Activated CD8-positive, alpha-beta T cell treated with anti-CD3 and anti-CD28 coated beads, Interleukin-2, amount 10 ng/mL, durations not matched to agents 7 days and 5 days (primary cell): ENCODE measurements around the gene LRBA. TPM values are rescaled to one million over a fixed set of nuclear protein-coding genes. Genes with fewer than 3 reads are reported as not detected.

Experiments used
- ATAC-seq: fragments of 150-1000 bp; cut with Tn5 transposase; one replicate; pipeline ENCODE4 v1.10.0; 2021; ENCODE audit warnings: moderate library complexity
- CTCF ChIA-PET: fragments of 350-600 bp; sonication (Branson Sonifier 250); formaldehyde crosslinking; loops from one replicate; lab custom pipeline; 2021; ENCODE audit warnings: antibody characterized with exemption; lab: Charles Lee
- POLR2A ChIA-PET: fragments of 350-600 bp; sonication (Branson Sonifier 250); formaldehyde crosslinking; loops from one replicate; lab custom pipeline; 2021; ENCODE audit warnings: antibody characterized with exemption; lab: Charles Lee
- DNase-seq: peaks from one replicate; pipeline ENCODE4 v3.0.0-alpha.2; 2020
- H3K27ac Mint-ChIP-seq: one replicate; pipeline ENCODE4 v1.8.0; 2021; ENCODE audit warnings: mild to moderate bottlenecking, mixed read lengths
- H3K27me3 Mint-ChIP-seq: one replicate; pipeline ENCODE4 v1.8.0; 2021; ENCODE audit warnings: low read depth, mixed read lengths
- H3K36me3 Mint-ChIP-seq: one replicate; pipeline ENCODE4 v1.8.0; 2021; ENCODE audit warnings: low read depth, mixed read lengths
- H3K4me1 Mint-ChIP-seq: one replicate; pipeline ENCODE4 v1.8.0; 2021; ENCODE audit warnings: low read depth, mixed read lengths
- H3K4me3 Mint-ChIP-seq: one replicate; pipeline ENCODE4 v1.8.0; 2021; ENCODE audit warnings: mild to moderate bottlenecking, mixed read lengths
- H3K9me3 Mint-ChIP-seq: one replicate; pipeline ENCODE4 v1.8.0; 2022; ENCODE audit warnings: mixed read lengths; ENCODE audit not compliant: insufficient read depth
- total RNA-seq, 2 experiments: library from RNA; stranded (reverse); gene quantifications; one replicate each; pipeline ENCODE4 v1.2.3, GENCODE V29; 2021

The LRBA gene
- total RNA-seq, 2 experiments from 2014 or later, result 43.3 to 44.5 TPM

- Mint-ChIP-seq H3K27ac (no peak overlapping the region), H3K4me1 (no peaks in the 10 kb centered on the region), H3K36me3 (peaks cover 14% of the 10 kb centered on the region), H3K27me3 (no peaks in the 10 kb centered on the region), H3K9me3 (no peaks in the 10 kb centered on the region), H3K4me3 (no peak overlapping the region)
- ChIA-PET POLR2A (interaction anchor here (0.7 kb wide), 1 partner anchor 21 kb away, joined by 3 read pairs; no protein-coding TSS in a partner anchor), CTCF (no interaction called here)
- DNase-seq, result no peak
- no peak for ATAC-seq
These were observed 746.6 kb downstream of the LRBA start for GRCh38 chr4:150268444-150268843.

- H3K9me3 Mint-ChIP-seq, result no peaks in the 10 kb centered on the region
- no peak for ATAC-seq
- H3K4me3 Mint-ChIP-seq, result no peak overlapping the region
- ChIA-PET POLR2A (no interaction called here), CTCF (no interaction called here)
- DNase-seq, result no peak
- no peak overlapping the region for H3K27ac Mint-ChIP-seq
- no peaks in the 10 kb centered on the region for H3K27me3 Mint-ChIP-seq
- H3K4me1 Mint-ChIP-seq, result no peaks in the 10 kb centered on the region
- H3K36me3 Mint-ChIP-seq, result peaks cover 7% of the 10 kb centered on the region
These were observed 749.3 kb downstream of the LRBA start for GRCh38 chr4:150265806-150266205.

- POLR2A ChIA-PET, result no interaction called here
- Mint-ChIP-seq H3K4me1 (no peaks in the 10 kb centered on the region), H3K27me3 (no peaks in the 10 kb centered on the region), H3K4me3 (no peak overlapping the region), H3K9me3 (no peaks in the 10 kb centered on the region), H3K27ac (no peak overlapping the region), H3K36me3 (peaks cover 7% of the 10 kb centered on the region)
- ATAC-seq (no peak), DNase-seq (no peak)
- CTCF ChIA-PET, result no interaction called here
These were observed 750.4 kb downstream of the LRBA start for GRCh38 chr4:150264595-150265161.

- Mint-ChIP-seq H3K27me3 (no peaks in the 10 kb centered on the region), H3K4me1 (no peaks in the 10 kb centered on the region), H3K9me3 (no peaks in the 10 kb centered on the region), H3K36me3 (no peaks in the 10 kb centered on the region), H3K27ac (no peak overlapping the region), H3K4me3 (no peak overlapping the region)
- no peak for DNase-seq
- no peak for ATAC-seq
- ChIA-PET CTCF (interaction anchor here (0.5 kb wide), 1 partner anchor 21 kb away, joined by 3 read pairs; no protein-coding TSS in a partner anchor), POLR2A (no interaction called here)
These were observed 752.5 kb downstream of the LRBA start for GRCh38 chr4:150262611-150263010.

GRCh38 chr4:150261571-150261970 lies 753.5 kb downstream of the LRBA start:
- no peak for ATAC-seq
- CTCF ChIA-PET, result interaction anchor here (0.8 kb wide), 1 partner anchor 18 kb away, joined by 3 read pairs; no protein-coding TSS in a partner anchor

GRCh38 chr4:150259861-150260567 lies 755.1 kb downstream of the LRBA start:
- ATAC-seq (no peak), DNase-seq (no peak)
- Mint-ChIP-seq H3K9me3 (no peaks in the 10 kb centered on the region), H3K4me3 (no peak overlapping the region), H3K4me1 (no peaks in the 10 kb centered on the region), H3K27me3 (no peaks in the 10 kb centered on the region), H3K27ac (no peak overlapping the region), H3K36me3 (no peaks in the 10 kb centered on the region)
- ChIA-PET POLR2A (no interaction called here), CTCF (no interaction called here)

More at GRCh38 chr4:150261571-150261970, 753.5 kb downstream of the LRBA start:
- Mint-ChIP-seq H3K9me3 (no peaks in the 10 kb centered on the region), H3K36me3 (no peaks in the 10 kb centered on the region), H3K27ac (no peak overlapping the region), H3K4me3 (no peak overlapping the region), H3K27me3 (no peaks in the 10 kb centered on the region), H3K4me1 (no peaks in the 10 kb centered on the region)
- POLR2A ChIA-PET, result no interaction called here
- DNase-seq, result no peak

- Mint-ChIP-seq H3K27ac (no peak overlapping the region), H3K4me1 (no peaks in the 10 kb centered on the region), H3K27me3 (no peaks in the 10 kb centered on the region), H3K36me3 (no peaks in the 10 kb centered on the region), H3K4me3 (no peak overlapping the region), H3K9me3 (no peaks in the 10 kb centered on the region)
- no peak for ATAC-seq
- DNase-seq, result no peak
- CTCF ChIA-PET, result no interaction called here
- POLR2A ChIA-PET, result no interaction called here
These were observed 756.5 kb downstream of the LRBA start for GRCh38 chr4:150258569-150258968.

- Mint-ChIP-seq H3K4me3 (no peak overlapping the region), H3K4me1 (no peaks in the 10 kb centered on the region), H3K9me3 (no peaks in the 10 kb centered on the region), H3K27me3 (no peaks in the 10 kb centered on the region), H3K36me3 (no peaks in the 10 kb centered on the region), H3K27ac (no peak overlapping the region)
- ATAC-seq (no peak), DNase-seq (no peak)
- ChIA-PET CTCF (interaction anchor here (0.6 to 1.0 kb wide), 2 partner anchors 14 to 228 kb away, joined by 3 read pairs; no protein-coding TSS in a partner anchor), POLR2A (no interaction called here)
These were observed 758.0 kb downstream of the LRBA start for GRCh38 chr4:150256841-150257730.

GRCh38 chr4:150256225-150256620 lies 758.9 kb downstream of the LRBA start:
- Mint-ChIP-seq H3K27me3 (no peaks in the 10 kb centered on the region), H3K4me1 (no peaks in the 10 kb centered on the region), H3K4me3 (no peak overlapping the region), H3K27ac (no peak overlapping the region), H3K36me3 (no peaks in the 10 kb centered on the region), H3K9me3 (no peaks in the 10 kb centered on the region)
- DNase-seq (no peak), ATAC-seq (no peak)
- ChIA-PET POLR2A (no interaction called here), CTCF (interaction anchor here (1.0 kb wide), 1 partner anchor 13 kb away, joined by 3 read pairs; no protein-coding TSS in a partner anchor)

- Mint-ChIP-seq H3K36me3 (no peaks in the 10 kb centered on the region), H3K4me3 (no peak overlapping the region), H3K9me3 (no peaks in the 10 kb centered on the region), H3K4me1 (no peaks in the 10 kb centered on the region), H3K27me3 (no peaks in the 10 kb centered on the region), H3K27ac (no peak overlapping the region)
- CTCF ChIA-PET, result no interaction called here
- ATAC-seq (no peak), DNase-seq (no peak)
- POLR2A ChIA-PET, result no interaction called here
These were observed 759.4 kb downstream of the LRBA start for GRCh38 chr4:150255610-150256224.

GRCh38 chr4:150253965-150254630 lies 761.0 kb downstream of the LRBA start:
- CTCF ChIA-PET, result interaction anchor here (1.1 kb wide), 1 partner anchor 11 kb away, joined by 7 read pairs; no protein-coding TSS in a partner anchor

More at GRCh38 chr4:150253965-150254630, 761.0 kb downstream of the LRBA start:
- no peaks in the 10 kb centered on the region for H3K4me1 Mint-ChIP-seq
- POLR2A ChIA-PET, result no interaction called here
- no peaks in the 10 kb centered on the region for H3K9me3 Mint-ChIP-seq
- H3K4me3 Mint-ChIP-seq, result no peak overlapping the region
- no peaks in the 10 kb centered on the region for H3K27me3 Mint-ChIP-seq
- ATAC-seq (no peak), DNase-seq (no peak)
- no peaks in the 10 kb centered on the region for H3K36me3 Mint-ChIP-seq
- H3K27ac Mint-ChIP-seq, result no peak overlapping the region
